Prostate gland (tissue), 2 donors: ENCODE measurements around the gene PPM1F.

ENCODE experiments used
- CTCF ChIP-seq, 4 experiments: fragments of 200-600 bp in 2 of 4; fragments of 450-650 bp in 2 of 4; sonication (generic) in 2 of 4; IDR thresholded peaks; 1 replicate in 3 of 4; 2 replicates in 1 of 4; pipeline ENCODE4 v1.5.1; 2016 to 2019; ENCODE audit warnings: antibody characterized with exemption in 4 of 4, mild to moderate bottlenecking in 2 of 4, moderate library complexity in 2 of 4
- POLR2A ChIP-seq: fragments of 450-650 bp; IDR thresholded peaks from one replicate; pipeline ENCODE4 v1.6.1; 2016; ENCODE audit warnings: antibody characterized with exemption, mild to moderate bottlenecking
- POLR2AphosphoS5 ChIP-seq: sonication (generic); formaldehyde crosslinking; IDR thresholded peaks from one replicate; pipeline ENCODE4 v1.6.1; 2017; ENCODE audit warnings: antibody characterized with exemption

DNA sequence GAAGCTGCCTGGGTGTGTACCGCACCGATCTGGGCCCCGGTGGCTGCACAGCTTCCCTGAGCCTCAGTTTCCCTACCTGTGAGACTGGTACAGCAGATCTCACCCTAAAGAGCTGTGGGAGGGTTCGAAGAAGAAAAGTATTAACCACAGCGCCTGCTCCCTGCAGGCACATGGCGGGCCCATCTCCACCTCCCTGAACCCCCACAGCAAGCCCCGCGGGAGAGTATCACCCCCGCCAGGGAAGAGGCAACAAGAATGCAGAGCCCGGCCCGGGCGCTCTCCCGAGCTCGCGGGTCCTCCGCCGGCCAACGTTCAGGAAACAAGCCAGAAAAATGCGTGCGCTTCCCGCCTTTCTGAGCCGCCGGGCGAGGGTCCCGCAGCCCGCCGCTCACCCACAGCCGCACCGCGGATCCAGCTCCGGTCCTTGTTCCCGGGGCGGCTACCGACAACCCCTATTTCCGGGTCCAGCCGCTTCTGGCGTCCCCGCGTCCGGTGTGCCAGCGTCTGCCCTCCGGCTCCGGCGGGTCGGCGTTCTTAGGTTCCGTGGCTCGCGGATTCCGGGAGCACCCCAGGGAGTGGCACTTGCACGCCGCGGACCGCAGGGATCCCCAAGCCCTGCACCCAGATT, 29.8 kb upstream of the PPM1F start, which contains the start of gene TOP3B:
- peak in 1 of 4 experiments; percentile 26 for TF ChIP-seq CTCF (IDR thresholded peaks at IDR 0.05)
- TF ChIP-seq POLR2AphosphoS5 = peak; percentile 90
- TF ChIP-seq POLR2A = no peak
